ENCODE data around the gene SRSF2.
A peak's percentile ranks its signal among the peaks of the same experiment; 100 is the strongest.
"Not testable (repeated sequence)": the region's sequence is repeated elsewhere in the genome, so short reads cannot be mapped to it uniquely, and the experiment has no call there.

Gene SRSF2

DNA sequence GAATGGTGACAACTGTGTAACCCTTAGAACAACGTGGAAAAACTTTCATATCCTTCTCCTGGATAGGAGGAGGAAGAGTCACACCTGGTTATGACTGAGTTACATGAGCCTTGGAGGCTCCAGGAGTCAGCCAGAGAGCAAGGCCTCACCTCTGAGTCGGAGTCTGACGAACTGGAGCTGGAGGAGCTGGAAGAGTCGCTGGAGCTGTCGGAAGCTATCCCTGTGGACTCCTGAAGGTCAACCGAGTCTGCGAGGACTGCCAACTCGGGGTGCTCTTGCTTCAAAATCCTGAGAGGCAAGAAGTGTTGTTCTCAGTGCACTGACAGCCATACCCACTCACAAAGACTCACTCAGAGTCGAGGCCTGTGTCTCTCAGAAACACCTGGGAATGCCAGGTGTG is 16.9 kb downstream of the SRSF2 start:
- DNase-seq, result no peak

DNA sequence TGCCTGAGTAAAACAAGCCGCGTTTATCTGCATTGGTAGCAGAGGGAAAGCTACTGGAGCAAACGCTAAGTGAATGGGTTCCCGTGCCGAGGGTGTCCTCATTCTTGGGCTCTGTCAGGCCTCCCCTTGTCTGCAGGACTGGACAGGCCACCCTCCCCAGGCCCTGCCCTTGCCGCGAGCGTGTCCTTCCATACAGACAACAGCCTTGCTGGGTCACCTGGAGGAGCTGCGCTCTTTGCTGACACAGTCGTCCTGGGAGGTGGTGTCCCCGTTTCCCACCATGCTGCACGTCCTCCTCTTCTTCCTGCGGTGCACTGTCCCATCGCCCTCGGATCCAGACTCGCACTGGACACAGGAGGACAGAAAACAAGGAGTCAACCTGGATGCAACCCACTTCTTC is 18.6 kb downstream of the SRSF2 start:
- DNase-seq, result no peak

DNA sequence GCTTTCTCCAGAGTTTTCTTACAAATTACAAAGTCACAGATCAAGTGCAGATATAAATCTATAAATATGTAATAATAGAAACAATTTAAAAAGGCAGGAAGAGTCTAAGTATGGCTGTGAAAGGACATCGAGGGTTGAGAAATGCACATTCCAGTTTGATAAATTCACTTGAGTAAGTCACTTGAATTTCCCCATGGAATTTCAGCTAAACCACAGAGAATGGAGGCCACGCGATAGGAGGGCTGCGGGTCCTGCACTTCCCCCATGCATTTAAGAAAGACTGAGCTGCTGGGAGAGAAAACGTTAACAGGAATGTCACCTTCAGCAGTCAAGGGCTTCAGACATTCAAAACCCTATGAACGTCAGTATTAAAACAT is 20.3 kb downstream of the SRSF2 start:
- DNase-seq, result no peak

DNA sequence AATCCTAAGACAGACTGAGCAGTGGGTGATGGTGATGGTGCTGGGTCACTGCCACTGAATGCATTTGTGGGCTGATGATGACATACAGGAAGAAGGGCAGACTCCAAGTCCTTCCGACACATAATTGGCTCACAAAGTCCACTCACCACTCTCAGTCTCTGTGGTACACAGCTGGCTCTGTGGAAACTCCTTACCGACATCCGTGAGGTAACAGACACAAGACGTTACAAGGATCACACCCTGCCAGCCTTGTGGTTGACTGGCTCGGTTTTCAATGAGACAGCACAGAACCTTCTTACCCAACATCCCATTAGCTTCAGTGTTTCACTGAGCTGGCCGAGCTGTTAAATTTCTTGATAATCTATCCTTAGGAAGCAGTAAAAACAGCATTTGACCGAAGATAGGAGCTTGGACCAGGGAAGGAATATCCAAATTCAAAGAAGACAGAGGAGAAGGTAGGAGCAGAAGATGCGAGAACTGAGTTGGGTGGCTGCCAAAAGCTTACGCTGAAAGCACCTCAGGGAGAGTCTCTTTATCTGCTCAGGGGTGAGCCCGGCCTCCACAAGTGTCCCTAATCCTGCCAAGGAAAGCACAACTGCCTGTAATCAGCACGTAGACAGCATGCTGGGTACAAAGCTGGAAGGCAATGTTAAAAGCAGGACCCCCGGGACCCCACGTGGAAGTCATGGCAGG is 20.8 kb downstream of the SRSF2 start:
- peak; percentile 87 to 89 for DNase-seq

DNA sequence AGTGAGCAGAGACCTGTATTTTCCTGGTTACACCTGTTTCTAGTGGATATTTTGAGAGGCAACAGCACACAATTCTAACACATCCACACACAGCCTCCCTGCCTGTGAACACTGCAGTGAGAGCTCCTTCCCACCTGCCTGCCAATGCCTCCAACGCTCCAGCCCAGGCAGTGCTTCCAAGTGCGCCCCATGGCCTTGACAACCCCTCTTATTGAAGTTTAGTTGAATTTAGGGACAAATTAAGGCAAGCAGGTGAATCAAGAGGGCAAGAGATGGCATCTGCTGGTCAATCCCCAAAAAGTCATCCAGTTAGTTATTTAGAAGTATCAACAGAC is 21.7 kb downstream of the SRSF2 start:
- DNase-seq, result no peak

DNA sequence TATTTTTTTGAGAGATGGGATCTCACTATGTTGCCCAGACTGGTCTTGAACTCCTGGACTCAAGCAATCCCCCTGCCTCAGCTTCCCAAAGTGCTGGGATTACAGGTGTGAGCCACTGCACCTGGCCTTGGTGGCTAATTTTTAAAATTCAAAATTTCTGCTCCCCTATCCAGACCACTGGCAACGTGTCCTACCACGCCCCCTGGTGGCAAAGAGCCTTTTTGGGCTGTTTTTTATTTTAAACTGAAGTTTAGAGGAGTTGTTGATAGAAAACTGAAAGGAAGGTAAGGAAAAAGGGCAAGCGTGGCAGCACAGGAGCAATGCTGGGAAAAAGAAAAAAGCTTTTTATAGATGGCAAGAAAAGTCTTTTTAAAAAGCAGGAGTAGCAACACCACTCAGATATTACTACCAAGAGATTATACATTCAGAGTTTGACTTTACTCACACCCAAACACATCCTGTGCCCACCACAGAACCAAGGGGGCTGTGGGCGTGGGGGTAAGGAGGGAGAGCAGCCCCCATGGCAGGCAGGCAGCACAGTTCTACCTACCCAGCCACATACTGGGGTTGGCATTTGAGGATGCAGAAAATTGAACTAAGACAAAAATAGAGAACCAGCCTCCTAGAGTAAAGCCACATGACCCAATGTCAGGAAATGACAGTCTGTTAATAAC is 22.2 kb downstream of the SRSF2 start:
- DNase-seq, result peak; percentile 40 to 93

DNA sequence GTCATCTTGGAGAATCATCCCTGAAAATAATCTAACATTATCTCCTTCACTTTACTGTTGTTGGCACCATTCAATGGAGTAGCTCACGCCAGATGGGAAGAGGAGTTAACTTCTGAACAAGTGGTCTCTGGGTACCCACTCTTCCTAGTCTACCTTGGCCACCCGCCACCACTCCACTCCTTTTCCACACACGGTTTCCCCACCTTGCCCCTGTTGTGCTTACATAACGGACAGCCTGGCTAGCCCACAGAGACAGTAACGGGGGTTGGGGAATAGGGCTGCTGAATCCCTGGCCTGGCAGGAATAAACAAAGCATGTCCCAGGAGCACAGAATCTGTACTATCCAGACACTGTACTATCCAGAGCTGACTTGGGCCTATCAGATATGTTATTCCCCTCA is 22.8 kb downstream of the SRSF2 start:
- no peak for DNase-seq

DNA sequence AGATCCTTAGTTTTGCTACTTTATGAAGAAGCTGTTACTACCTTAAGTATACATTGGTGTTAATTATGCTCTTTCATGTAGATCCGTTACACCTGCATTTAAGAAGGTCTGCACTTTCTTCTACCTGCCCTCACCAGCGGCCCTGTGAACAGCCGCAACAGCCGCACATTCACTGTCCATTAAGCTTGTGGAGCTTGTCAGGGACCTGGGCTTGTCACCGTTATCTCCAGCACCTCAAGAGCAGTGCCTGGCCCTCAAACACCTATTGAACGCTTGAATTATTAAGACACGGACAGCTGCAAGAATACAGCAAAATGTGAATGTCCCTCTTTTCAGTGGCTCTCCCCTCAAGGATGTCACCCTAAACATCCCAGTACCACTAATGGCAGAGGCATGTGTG is 23.4 kb downstream of the SRSF2 start:
- DNase-seq, result no peak

DNA sequence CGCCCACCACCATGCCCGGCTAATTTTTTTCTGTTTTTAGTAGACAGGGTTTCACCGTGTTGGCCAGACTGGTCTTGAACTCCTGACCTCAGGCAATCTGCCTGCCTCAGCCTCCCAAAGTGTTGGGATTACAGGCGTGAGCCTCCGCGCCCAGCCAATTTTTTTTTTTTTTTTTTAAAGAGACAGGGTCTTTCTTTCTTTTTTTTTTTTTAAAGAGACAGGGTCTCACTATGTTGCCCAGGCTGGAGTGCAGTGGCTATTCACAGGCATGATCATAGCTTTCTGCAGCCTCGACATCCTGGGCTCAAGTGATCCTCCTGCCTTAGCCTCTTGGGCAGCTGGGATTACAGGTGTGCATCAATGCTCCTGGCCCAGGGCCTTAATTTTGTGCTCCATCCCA is 24.8 kb downstream of the SRSF2 start:
- DNase-seq, result not testable (repeated sequence)

DNA sequence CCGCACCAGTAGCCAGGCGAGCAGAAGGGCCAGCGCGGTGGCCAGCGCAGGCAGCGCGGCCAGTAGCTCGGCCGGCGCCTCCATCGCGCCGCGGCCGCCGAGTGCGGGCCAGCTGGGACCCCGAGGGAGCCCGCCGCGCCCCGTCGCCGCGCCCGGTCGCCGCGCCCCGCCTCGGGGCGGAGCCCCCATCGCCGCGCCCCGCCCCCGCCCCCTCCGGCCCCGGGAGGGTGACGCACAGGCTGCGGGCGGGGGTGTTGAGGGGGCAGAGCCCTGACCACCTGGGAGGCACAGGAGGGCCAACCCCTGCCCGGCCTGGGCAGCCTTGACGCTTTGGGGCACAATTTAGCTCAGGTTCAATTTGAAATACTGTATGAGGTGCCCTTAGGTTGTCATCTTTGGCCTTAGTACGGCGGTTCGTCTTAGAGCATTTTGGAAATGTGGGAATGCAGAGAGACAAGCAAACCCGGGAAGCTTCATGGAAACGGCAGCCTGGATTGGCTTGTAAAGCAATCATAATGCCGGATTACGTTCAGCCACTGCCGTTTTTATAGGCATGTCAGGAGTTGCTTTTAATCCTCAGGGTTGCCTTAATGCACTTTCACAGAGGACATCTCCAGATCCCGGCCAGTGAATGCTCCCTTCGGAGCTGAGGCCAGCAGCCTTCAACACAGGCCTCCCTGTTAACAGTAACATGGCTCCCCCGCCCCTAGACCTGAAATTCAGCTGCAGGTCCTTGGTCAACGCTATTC is 26.1 kb downstream of the SRSF2 start, which contains the start of gene MXRA7:
MXRA7 (minus strand) TSS at position 103 of the 749 bp plus-strand sequence; CDS start at position 84, 19 bp downstream.
- DNase-seq, result peak in 1 of 2 donors; percentile 54

DNA sequence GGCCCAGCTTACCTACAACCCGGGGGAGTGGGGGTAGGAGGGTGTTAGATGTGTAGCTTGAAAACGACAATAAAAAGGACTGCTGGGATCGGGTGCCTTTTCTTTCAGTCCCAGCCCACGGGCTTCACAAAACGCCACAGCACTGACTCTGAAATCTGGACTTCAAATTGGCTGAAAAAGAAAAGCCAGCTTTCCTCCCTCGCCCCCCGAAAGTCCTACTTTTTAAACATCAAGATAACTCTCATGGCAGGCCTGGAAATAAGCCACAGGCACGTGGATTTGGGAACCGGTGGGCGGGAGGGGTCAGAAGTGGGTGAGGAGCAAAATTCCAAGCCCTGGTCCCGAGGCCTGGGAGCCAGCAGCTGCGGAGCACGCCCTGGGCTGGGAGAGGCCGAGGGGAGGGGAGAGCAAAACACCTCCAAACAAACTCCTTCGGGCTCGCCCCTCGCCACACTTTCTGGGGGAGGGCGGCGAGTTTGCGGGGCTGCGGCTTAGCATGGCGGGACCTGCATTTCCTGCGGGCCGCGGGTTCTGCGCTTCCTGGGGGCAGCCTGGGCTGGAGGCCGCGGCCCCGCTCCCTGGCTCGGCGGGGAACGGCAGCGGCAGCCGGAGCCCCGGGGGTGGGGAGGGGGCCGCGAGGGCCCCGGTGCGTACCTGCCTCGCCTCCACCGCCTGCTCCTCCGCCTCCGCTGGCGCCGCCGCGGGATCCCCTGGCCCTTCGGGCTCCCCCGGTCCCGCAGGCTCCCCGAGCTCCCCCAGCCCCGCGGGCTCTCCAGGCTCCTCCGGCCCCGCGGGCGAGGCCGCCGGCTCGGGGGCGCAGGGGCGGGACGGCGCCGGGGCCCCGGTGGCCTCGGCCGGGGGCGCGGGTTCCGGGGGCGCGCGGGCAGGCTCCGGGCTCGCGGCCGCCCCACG is 26.9 kb downstream of the SRSF2 start:
- DNase-seq, result not testable (repeated sequence)

DNA sequence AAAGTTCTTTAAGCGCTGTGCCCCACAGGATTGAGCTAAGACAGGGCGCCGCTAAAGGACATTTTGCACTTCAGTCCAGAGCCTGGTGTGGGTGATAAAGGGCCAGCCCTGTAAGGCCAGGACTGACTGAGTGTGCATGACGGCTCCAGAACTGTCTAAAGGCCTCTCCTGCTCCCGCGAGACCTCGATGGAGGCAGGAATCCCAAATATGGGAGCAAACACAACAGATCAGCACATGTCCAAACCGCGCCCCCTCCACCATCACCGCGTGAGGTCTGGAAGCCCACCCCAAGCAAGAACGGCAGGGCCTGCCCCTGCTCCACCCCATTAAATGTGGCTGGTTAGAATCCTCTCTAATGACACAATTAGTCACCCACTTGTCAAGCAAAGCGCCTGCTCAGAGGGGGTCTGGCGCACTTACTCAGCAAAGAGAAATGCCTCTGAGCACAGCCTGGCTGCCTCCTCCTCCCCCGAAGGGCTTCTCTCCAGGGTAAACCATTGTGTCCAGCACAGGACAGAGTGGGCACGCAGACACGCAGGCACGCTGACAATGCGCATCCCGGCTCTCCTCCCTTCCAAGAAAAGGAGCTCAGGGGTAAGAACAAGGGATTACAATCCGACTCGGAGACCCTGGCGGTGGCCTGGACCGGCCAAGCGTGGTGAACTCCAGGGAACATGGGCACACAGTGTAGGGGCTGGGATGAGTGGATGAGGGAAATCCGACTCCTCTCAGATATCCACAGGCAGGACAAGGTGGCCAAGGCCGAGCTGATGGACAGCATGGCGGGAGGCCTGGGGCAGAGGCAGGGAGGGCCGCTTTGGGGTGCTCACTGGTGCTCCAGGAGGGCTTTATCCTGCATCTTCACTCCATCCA is 27.8 kb downstream of the SRSF2 start:
- DNase-seq, result no peak

DNA sequence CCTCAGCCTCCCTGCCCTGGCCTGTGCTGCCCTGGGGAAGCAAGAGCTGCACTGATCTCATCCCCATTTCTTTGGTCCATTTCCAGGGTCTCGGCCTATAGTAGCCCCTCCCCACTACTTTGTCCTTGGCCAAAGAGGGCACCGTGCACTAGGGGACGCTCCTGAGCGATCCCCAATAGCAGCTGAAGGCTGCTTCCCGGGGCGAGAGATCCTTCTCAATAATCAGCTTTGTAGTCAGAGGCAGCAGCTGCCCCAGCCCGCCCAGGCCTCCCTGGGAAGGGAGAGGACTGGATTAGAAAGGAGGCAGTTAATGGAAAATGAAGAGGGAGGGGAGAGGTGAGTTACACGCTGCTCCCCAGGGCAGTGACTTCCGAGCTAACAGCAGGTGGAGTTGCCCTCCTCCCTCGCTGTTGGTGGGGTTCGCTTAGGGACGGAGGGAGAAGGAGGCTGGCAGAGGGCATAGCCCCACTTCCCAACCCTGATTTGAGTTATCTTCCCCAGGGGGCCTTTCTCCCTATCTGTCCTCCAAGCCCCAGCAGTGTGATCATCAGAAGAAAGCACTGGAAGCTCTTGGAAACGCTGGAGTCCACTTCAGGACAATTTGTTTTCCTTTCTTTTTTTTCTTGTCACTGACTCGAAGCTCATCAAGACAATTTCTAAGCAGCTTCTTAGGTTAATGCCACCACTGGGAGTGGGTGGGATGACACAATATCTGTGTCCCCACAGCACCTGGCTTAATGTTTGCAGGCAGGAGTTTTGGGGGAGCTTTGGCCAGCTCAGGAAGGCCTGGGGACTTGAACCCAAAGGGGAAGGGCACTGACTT is 28.9 kb downstream of the SRSF2 start:
- DNase-seq, result no peak

DNA sequence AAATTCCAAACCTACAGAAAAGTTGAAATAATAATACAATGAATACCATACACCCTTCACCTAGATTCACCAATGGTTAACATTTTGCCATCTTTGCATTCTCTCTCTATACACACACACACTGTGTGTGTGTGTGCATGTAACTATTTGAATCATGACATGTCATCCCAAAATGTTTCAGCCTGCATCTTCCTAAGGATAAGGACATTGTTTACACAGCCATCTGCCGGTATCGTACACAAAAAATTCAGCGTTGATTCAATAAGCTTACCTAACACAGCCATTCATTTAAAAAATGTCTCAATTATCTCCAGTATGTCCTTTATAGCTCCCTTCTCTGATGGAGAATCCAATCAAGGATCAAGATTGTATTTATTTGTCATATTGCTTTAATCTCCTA is 30.3 kb downstream of the SRSF2 start:
- DNase-seq, result no peak

DNA sequence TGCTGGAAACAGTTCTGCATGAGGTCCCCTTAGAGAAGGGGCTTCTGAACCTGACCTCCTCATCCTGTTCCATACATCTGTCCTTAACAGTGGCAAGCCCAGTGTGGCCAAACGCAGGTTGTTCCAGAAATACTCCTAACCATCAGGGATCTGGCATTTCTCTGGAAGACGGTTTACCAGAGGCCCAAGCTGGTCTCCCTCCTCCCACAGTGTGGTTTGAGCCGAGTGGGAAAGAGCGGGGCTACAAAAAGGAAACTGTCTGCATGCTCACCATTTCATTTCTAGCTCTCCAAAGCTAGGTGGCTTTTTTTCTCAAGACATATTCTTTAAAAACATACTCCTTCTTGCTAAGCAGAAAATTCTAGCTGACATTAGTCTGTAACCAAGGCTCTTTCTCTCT is 32.3 kb downstream of the SRSF2 start:
- DNase-seq, result no peak

DNA sequence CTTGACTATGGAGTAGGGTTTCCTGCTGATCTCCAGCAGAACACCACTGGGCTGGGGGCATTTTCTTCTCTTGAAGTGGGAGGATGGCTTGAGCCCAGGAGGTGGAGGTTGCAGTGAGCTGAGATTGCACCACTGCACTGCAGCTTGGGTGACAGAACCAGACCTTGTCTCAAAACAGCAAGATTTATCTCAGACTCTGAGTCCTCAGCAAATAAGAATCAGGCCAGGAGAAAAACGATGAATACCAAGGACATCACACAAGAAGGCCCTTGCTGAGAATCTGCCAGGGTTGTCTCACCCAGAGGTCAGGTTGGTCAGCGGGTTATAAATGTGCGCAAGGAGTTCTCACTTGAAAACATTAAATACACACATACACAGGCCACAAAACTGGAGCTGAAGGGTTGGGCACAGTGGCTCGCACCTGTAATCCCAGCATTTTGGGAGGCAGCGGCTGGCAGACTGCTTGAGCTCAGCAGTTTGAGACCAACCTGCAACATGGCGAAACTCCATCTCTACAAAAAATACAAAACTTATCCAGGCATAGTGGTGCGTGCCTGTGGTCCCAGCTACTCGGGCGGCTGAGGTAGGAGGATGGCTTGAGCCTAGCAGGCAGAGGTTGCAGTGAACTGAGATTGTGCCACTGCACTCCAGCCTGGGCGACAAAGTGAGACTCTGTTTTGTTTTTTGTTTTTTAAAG is 34.0 kb downstream of the SRSF2 start:
- no peak for DNase-seq

DNA sequence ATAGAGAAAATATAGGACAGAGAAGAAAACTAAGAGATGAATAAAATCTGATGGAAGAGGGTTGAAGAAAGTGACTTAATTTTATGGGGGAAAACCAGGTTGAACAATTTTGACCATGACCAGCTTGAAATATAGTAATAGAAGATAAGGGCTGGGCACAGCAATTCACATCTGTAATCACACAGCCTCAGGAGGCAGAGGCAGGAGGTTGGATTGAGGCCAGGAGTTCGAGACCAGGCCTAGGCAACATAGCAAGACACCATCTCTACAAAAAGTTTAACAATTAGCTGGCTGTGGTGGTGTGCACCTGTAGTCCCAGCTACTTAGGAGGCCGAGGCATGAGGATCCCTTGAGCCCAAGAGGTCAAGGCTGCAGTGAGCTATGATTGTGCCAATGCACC is 35.1 kb downstream of the SRSF2 start:
- DNase-seq, result no peak

DNA sequence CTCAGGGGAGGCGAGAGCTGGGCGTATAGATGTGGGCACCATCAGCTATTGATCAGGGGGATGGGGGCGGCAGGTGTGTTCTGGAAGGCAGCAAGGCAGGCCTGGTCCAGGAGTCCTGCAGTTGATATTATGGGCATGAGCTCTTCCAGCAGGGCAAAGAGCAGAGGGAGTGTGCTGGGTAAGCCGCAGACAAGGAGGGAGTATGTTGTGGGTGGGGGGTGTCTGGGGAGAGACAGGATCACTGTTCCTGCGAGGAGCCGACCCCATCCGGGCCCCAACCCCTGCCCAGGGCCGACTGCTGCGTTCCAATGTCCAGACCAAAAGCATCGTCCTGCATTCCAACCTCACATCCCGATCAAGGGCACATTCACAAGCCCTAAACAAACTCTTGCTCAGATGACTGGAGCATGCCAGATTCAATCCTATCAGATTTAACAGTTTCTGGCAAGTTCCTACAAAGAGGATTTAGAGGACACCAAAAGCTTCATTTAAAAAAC is 35.6 kb downstream of the SRSF2 start:
- no peak for DNase-seq

DNA sequence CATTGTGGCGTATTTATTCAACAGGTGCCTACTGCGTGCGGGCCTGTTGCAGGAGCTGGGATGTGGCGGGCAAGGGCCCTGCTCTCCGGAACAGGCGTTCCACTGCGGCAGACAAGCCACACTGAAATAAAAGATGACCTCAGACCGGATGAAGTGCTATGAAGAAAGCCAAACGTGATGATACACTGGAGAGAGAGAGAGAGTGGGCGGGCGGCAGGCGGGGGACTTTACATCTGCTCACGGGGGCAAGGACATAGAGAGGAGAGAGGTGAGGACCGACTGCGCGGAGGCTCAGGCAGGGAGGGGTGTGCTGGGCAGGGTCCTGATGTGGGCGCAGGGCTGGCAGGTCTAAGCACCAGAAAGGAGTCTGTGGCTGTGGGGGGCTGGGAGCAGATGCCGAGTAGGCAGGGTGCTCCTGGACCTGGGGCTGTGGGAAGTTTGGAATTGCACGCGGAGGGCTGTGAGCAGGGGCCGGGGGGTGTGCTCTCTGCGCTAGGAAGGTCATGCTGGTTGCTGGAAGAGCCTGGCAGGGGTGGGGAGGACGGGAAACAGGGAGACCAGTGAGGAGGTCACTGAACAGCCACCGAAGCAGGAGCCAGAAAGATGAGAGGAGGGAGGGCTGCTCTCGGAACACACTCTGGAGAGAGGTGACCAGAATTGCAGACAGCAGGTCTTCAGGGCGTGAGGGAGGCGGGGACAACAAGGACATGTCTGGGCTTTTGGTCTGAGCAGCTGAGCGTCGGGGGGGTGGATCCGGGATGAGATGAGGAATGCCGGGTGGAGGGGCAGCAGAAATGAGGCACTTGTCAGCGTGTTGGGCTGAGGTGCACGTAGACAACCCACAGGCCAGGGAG is 36.3 kb downstream of the SRSF2 start:
- no peak for DNase-seq
